Tibial nerve (tissue), 4 donors: ENCODE data around the gene ATP8A1. TPM values are rescaled to one million over a fixed set of nuclear protein-coding genes. Genes with fewer than 3 reads are reported as not detected.
A peak's percentile ranks its signal among the peaks of the same experiment; 100 is the strongest.
"Not testable (repeated sequence)": the region's sequence is repeated elsewhere in the genome, so short reads cannot be mapped to it uniquely, and the experiment has no call there.

Source experiments
- DNase-seq, 2 donors: peaks; one replicate each; pipeline ENCODE4 v3.0.0-alpha.2; 2019; ENCODE audit warnings: low spot score in 2 of 2
- H3K27ac ChIP-seq, 4 donors: fragments of 200-600 bp; sonication (generic) in 3 of 4; one replicate each; pipeline ENCODE4 v1.5.1; 2017 to 2019; ENCODE audit warnings: mild to moderate bottlenecking in 1 of 4
- H3K27me3 ChIP-seq, 2 donors: fragments of 200-600 bp; sonication (generic) in 1 of 2; one replicate each; pipeline versions ENCODE4 v1.5.1 to v1.6.0; 2017 to 2019
- H3K36me3 ChIP-seq, 3 donors: fragments of 200-600 bp; sonication (generic); one replicate each; pipeline ENCODE4 v1.5.1; 2018 to 2019
- H3K4me1 ChIP-seq, 4 donors: fragments of 200-600 bp; sonication (generic) in 3 of 4; one replicate each; pipeline ENCODE4 v1.5.1; 2017 to 2019
- H3K4me3 ChIP-seq, 4 donors: fragments of 200-600 bp; sonication (generic) in 3 of 4; one replicate each; pipeline ENCODE4 v1.5.1; 2017 to 2019; ENCODE audit warnings: mild to moderate bottlenecking in 1 of 4, moderate library complexity in 1 of 4
- H3K9me3 ChIP-seq, 4 donors: fragments of 200-600 bp; sonication (generic) in 3 of 4; one replicate each; pipeline ENCODE4 v1.5.1; 2017 to 2019
- CTCF ChIP-seq, 5 experiments: fragments of 200-600 bp in 3 of 5; fragments of 450-650 bp in 2 of 5; sonication (generic) in 3 of 5; IDR thresholded peaks; one replicate each; pipeline ENCODE4 v1.5.1; 2016 to 2019; ENCODE audit warnings: antibody characterized with exemption in 5 of 5, mild to moderate bottlenecking in 3 of 5, moderate library complexity in 2 of 5
- EP300 ChIP-seq, 2 donors: sonication (generic); formaldehyde crosslinking; IDR thresholded peaks; one replicate each; pipeline ENCODE4 v1.6.1; 2017; ENCODE audit warnings: antibody characterized with exemption in 2 of 2, mild to moderate bottlenecking in 1 of 2
- POLR2A ChIP-seq, 2 donors: fragments of 450-650 bp; IDR thresholded peaks; one replicate each; pipeline ENCODE4 v1.6.1; 2017; ENCODE audit warnings: antibody characterized with exemption in 2 of 2, mild to moderate bottlenecking in 2 of 2, moderate library complexity in 2 of 2
- WGBS, 2 donors: methylation state at CpG; one replicate each; pipeline ENCODE4 v1.1.5; 2018; 5-methylcytosine and 5-hydroxymethylcytosine counted together
- total RNA-seq, 4 donors: library from RNA; depleted of rRNA; stranded (reverse); fragments of >200 nt; gene quantifications; one replicate each; pipeline ENCODE4 v1.1.0, GENCODE V29; 2016

ATP8A1 gene
- total RNA-seq, 4 donors from 2014 or later: 57.9 to 79.7 (median 64.9) TPM

DNA sequence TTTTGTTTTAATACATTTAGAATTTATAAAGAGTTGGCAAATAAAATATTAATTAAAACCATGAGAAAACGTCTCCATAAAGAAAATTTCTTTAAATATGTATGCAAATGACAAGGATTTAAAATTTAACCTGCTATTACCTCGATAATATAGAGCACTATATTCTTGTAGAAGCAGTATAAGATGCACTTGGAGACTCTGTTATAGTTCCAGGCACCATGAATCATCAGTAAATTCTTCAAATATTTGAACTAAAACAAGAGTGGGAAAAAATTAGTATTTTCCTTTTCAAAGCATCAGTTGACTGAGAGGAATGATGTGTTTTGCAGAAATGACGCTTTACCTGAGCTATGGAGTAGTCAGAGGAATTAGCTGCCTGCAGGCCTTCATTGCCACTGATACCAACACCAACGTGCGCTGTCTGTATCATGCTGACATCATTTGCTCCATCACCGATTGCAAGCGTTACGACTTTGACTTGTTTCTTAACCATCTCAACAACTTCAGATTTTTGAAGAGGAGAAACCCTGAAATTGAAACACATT, 192.3 kb downstream of the ATP8A1 start:
- Histone ChIP-seq H3K36me3 (peaks cover 0 to 43% (median 0%) of the 10 kb centered on the region in 3 donors), H3K4me3 (no peak overlapping the region), H3K27ac (no peak overlapping the region), H3K27me3 (no peaks in the 10 kb centered on the region), H3K9me3 (peaks cover 0 to 11% (median 0%) of the 10 kb centered on the region in 4 donors), H3K4me1 (no peaks in the 10 kb centered on the region)
- 79 to 82% methylated on average over 8 of the region's 8 CpGs for WGBS, 2 donors
- DNase-seq: no peak
- TF ChIP-seq POLR2A (IDR thresholded peaks at IDR 0.05): no peak
- TF ChIP-seq CTCF (IDR thresholded peaks at IDR 0.05): no peak
- no peak for TF ChIP-seq EP300 (IDR thresholded peaks at IDR 0.05)

DNA sequence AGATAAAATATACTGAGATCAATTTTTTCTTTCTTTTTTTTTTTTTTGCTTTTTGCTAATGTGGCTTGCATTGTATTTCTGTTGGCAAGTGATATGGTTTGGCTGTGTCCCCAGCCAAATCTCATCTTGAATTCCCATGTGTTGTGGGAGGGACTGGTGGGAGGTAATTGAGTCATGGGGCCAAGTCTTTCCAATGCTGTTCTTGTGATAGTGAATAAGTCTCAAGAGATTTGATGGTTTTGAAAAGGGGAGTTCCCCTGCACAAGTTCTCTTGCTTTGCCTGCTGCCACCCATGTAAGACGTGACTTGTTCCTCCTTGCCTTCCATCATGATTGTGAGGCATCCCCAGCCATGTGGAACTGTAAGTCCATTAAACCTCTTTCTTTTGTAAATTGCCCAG, 195.7 kb downstream of the ATP8A1 start:
- Histone ChIP-seq H3K4me1 (peaks cover 0 to 12% (median 0%) of the 10 kb centered on the region in 4 donors), H3K36me3 (peaks cover 0 to 38% (median 0%) of the 10 kb centered on the region in 3 donors), H3K9me3 (peaks cover 0 to 11% (median 0%) of the 10 kb centered on the region in 4 donors)
- DNase-seq, H3K27me3 ChIP-seq, H3K4me3 ChIP-seq, H3K27ac ChIP-seq: not testable (repeated sequence)
- WGBS, 2 donors: 41 to 54% methylated on average over 1 of the region's 1 CpG

DNA sequence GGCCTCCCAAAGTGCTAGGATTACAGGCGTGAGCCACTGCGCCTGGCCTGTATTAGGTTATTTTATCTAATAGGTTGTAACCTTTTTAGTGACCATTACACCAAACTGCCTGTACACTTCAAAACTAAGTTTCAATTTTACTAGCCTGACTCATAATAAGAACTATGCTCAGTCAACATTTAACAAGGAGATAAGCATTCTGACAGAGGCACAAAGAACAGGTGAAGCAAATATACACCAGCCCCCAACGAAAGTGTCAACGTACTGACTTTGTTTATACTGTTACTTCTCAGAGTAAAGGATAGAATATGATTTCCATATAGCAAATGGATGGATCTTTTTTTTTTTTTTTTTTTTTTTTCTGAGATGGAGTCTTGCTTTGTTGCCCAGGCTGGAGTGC, 196.9 kb downstream of the ATP8A1 start:
- WGBS, 2 donors: 86 to 93% methylated on average over 4 of the region's 4 CpGs
- no peak overlapping the region for H3K4me3 ChIP-seq
- DNase-seq: no peak
- no peaks in the 10 kb centered on the region for H3K27me3 ChIP-seq
- H3K4me1 ChIP-seq: peaks cover 0 to 12% (median 0%) of the 10 kb centered on the region in 4 donors
- H3K27ac ChIP-seq: no peak overlapping the region
- peaks cover 0 to 11% (median 0%) of the 10 kb centered on the region in 4 donors for H3K9me3 ChIP-seq
- TF ChIP-seq CTCF (IDR thresholded peaks at IDR 0.05): no peak
- TF ChIP-seq POLR2A (IDR thresholded peaks at IDR 0.05): no peak
- no peak for TF ChIP-seq EP300 (IDR thresholded peaks at IDR 0.05)
- peaks cover 0 to 36% (median 0%) of the 10 kb centered on the region in 3 donors for H3K36me3 ChIP-seq

- no peak overlapping the region for H3K4me3 ChIP-seq
- H3K9me3 ChIP-seq: peaks cover 0 to 11% (median 0%) of the 10 kb centered on the region in 4 donors
- TF ChIP-seq POLR2A (IDR thresholded peaks at IDR 0.05): no peak
- TF ChIP-seq CTCF (IDR thresholded peaks at IDR 0.05): no peak
- TF ChIP-seq EP300 (IDR thresholded peaks at IDR 0.05): no peak
- peak overlapping the region in 1 of 4 donors; percentile 12 for H3K27ac ChIP-seq
- DNase-seq: no peak
- H3K27me3 ChIP-seq: no peaks in the 10 kb centered on the region
- peaks cover 0 to 22% (median 0%) of the 10 kb centered on the region in 3 donors for H3K36me3 ChIP-seq
- peaks cover 0 to 12% (median 0%) of the 10 kb centered on the region in 4 donors for H3K4me1 ChIP-seq
- 5 to 26% methylated on average over 3 of the region's 3 CpGs for WGBS, 2 donors
These were observed 198.2 kb downstream of the ATP8A1 start for GRCh38 chr4:42458657-42459056.

DNA sequence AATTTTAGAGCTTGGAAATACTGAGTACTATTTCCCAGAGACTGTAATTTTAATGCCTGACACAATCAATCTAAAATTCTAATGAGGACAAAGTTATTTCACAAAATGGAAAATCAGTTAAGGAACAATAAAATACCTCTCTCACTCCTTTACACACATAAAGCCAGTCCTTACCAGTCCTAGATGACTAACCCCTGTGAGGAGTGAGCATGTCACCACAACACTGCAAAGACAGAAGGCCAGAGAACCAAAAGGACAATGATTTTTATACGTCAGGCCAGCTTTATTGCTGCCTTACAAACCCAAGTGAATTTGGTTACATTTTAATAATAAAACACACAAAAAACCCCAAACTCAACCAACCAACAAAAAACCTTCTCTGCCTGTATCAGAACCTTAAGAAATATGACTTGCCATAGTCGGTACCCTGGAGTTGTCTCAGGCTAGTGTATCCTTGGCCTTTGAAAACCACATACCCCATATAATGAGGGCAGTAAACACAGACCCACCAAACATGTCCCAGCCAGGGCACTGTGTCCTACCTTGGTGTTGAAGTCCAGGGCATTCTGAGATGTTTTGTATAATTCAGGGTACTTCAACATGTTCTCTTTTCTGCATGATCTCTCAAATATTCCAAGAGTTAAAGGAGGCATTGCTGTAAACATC, 202.0 kb downstream of the ATP8A1 start:
- TF ChIP-seq CTCF (IDR thresholded peaks at IDR 0.05) (no peak), EP300 (IDR thresholded peaks at IDR 0.05) (no peak), POLR2A (IDR thresholded peaks at IDR 0.05) (no peak)
- Histone ChIP-seq H3K4me3 (no peak overlapping the region), H3K9me3 (no peaks in the 10 kb centered on the region), H3K27me3 (no peaks in the 10 kb centered on the region), H3K27ac (no peak overlapping the region), H3K36me3 (peaks cover 0 to 15% (median 0%) of the 10 kb centered on the region in 3 donors), H3K4me1 (peaks cover 0 to 25% (median 0%) of the 10 kb centered on the region in 4 donors)
- no peak for DNase-seq
- WGBS, 2 donors: 73 to 93% methylated on average over 2 of the region's 2 CpGs
